Endometrial microvascular endothelial cells (primary cell): ENCODE results near the gene MDM1. TPM values are rescaled to one million over a fixed set of nuclear protein-coding genes. Genes with fewer than 3 reads are reported as not detected.

Experiments
- in situ Hi-C: cut with HindIII; loops from 2 replicates; pipeline ENCODE4 v1.10.0; 2017; ENCODE audit warnings: low sequenced_read_pairs, low pct_unique_long_range_greater_than_20kb; ENCODE audit errors: inconsistent ontology term
- total RNA-seq: library from RNA; depleted of rRNA; stranded (reverse); fragments of >200 nt; gene quantifications from one replicate; pipeline ENCODE4 v1.2.3, GENCODE V29; 2015; ENCODE audit errors: inconsistent ontology term

Gene MDM1
- total RNA-seq, 1 donor from 2014 or later = 10.4 TPM

- in situ Hi-C loops = no loop called here
These were observed 26.6 kb upstream of the MDM1 start for GRCh38 chr12:68358532-68359485.

GRCh38 chr12:68356986-68357385 lies 24.8 kb upstream of the MDM1 start:
- in situ Hi-C loops = no loop called here

- in situ Hi-C loops = no loop called here
These were observed 24.0 kb upstream of the MDM1 start for GRCh38 chr12:68356060-68356695.

- in situ Hi-C loops = no loop called here
These were observed 22.9 kb upstream of the MDM1 start for GRCh38 chr12:68354977-68355541.

DNA sequence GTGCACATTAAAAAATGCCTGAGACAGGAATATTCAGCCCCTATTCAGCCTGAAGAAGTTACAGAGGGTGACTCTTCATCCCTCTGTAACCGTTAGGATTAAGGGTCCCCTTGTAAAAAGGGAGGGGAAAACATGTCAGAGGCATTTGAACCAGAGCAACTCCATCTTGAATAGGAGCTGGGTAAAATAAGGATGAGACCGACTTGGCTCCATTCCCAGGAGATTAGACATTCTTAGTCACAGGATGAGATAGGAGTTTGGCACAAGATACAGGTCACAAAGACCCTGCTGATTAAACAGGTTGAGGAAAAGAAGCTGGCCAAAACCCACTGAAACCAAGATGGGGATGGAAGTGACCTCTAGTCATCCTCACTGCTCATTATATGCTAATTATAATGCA lies 19.9 kb upstream of the MDM1 start:
- in situ Hi-C loops = no loop called here

- in situ Hi-C loops = no loop called here
These were observed 18.6 kb upstream of the MDM1 start for GRCh38 chr12:68350753-68351152.

DNA sequence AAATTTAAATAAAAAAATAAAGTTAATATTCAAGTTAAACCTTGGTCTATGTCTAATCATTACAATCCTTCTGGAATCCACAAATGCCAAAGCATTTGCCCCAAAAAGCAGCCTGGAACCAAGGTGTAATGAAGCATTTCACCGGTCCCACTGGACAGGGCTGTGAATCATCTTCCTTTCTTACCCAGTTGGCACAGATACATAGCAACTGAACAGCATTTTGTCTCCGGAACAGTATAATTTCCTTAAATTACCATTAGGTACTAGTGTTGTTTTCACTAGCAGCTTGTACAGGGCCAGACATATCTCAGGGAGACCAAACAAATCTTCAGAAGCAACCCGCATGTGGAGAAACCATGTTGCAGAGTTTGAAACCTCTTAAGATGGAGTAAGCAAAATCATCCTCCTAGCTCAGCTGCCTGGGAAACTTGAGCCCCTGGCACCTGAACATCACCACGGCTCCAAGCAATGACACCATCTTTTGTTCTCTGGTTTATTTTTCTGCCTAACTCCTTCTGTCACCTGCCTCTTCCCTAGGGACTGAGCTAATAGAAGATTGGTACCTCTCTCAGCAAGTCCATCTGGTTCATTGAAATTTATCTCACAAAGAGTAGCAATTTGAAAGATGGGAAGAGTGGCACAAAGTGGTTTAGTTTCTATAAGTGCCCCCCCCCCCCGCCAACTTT lies 17.9 kb upstream of the MDM1 start:
- in situ Hi-C loops = no loop called here

GRCh38 chr12:68349220-68349621 lies 17.1 kb upstream of the MDM1 start:
- in situ Hi-C loops = no loop called here

GRCh38 chr12:68348419-68348818 lies 16.3 kb upstream of the MDM1 start:
- in situ Hi-C loops = no loop called here

- in situ Hi-C loops = no loop called here
These were observed 13.6 kb upstream of the MDM1 start for GRCh38 chr12:68345763-68346162.

DNA sequence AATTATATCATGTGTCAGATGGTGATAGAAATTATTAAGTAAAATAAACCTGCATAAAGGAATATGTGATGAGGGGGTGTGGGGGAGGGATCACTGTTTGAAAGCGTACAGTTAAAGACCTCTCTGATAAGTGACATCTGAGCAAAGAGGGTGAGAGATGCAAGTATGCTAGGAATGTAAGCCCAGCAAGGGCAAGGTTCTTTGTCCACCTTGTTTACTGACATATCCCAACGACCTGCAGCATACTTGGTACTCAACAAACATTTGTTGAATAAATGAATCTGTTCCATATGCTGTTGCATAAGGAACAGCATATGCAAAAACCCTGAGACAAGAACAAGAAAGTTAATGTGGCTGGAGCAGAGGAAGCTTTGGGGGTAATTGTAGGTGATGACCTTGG lies 12.0 kb upstream of the MDM1 start:
- in situ Hi-C loops = no loop called here

DNA sequence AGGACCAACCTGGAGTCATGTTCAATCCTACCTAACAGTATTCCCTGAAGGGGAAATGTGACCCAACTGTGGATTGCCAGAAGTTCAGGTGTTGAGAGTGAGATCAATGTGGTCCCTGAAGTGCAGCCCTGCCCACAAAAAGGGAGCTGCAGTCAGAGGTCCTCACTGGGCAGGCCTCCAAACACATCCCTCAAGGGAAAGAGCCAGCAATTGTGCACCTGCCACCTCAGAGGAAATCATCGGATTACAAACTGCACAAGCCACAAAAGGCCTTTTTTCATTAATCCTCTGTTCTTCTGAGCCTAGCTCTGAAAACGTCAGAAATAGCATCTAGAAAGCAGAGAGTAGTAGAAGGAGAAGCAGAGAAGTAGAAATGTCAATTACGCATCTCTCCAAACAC lies 10.8 kb upstream of the MDM1 start:
- in situ Hi-C loops = no loop called here

DNA sequence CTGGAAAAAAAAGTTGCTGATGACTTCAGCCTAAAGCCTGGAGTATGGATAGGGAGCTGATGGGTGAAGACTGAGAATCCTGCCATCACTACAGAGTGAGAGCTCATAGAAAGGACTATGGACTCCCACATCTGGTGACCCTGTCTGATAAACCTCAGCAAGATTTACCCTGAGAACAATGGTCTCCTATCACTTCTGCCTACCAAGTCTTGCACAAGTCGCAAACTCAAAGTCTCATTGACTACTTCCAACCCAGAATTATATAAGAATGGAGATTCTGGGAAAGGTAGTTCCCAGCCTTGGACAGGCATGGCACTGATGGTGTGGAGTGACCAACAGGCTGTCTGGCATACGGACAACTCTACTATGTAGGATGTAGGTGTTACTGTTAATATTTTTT lies 9.7 kb upstream of the MDM1 start:
- in situ Hi-C loops = no loop called here

DNA sequence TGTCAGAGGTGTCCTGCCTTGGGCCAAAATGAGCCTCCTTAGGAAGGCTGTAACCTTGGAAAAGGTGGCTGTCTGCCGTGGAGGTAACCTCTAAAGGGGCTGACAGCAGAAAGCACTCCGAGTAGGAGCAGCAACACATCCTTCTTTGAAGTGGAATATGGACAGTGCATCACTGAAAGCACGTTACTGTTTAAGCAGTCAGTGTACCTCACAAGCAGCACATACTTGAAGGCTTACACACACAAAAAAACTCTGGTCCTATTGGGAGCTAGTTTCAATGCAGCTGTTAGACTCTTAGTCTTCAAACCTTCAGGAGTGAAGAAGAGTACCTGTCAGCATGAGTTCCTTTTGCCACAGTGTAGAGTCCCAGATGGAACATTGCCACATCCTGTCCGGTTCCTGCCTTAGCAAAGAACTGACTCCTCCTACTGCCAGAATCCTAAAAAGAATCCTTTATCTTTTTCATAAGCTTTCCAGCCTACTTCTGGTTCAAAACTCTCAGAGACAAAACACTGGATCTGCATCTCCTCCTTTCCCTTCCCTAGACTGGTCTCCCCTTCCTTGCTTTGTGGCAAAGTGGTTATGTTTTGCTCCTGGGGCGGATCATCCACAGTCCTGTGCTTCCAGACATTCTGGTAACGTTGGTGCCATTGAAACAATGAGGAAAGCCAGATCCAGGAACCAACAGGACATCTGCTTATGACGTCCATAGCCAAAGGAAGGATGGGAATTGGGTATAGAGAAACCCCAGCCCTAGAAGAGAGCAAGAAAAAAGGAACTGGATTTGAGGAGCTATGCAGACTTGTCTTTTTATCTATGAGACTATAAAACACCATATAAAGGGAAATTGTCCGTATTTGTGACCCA lies 8.5 kb upstream of the MDM1 start:
- in situ Hi-C loops = no loop called here

GRCh38 chr12:68336889-68337303 lies 4.7 kb upstream of the MDM1 start:
- in situ Hi-C loops = no loop called here

DNA sequence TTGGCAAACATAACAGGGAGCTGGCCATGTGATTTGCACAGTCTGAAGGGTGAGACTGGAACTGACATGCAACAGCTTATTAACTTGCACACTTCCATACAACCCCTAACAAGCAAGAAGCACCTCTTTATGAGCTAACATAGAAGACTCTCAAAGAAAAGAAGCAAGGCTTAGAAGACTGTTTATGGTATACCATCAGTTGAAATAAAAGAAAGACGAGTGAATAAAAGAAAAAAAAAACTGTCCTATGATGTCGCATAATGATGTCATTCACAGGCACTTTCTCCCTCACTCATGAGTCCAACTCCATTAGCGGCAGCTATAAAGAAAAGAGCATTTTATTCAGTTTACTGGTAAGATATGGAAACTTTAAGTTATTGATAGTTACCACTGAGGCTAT lies 3.3 kb upstream of the MDM1 start:
- in situ Hi-C loops = no loop called here

DNA sequence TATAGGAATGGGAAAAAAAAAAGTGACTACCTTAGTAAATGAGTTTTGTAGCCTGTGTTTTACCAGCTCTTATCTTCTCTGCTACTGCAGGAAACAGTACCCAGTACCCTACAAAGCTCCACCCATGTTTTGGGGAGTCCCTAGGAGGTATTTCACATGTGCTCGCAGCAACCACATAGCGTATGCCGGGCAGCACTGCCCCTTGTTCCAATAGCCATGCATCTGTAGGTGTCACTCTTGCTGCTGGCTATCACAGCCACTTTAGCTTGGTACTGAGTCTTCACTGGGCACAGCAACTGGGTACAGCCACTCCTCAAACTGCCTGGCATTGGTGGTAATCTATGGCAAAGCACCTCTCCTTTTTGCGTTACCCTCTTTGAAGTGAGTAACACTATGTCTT lies 2.0 kb upstream of the MDM1 start:
- in situ Hi-C loops = no loop called here

- in situ Hi-C loops = no loop called here
These were observed 817 bp upstream of the MDM1 start for GRCh38 chr12:68332728-68333630.
